GM19193 (cell line): Measurements from ENCODE around the gene CSMD2.

Experiments used
- POLR2A ChIP-seq: IDR thresholded peaks from 4 replicates; pipeline ENCODE4 v1.6.1; 2011; ENCODE audit not compliant: insufficient read depth, insufficient read length; ENCODE audit errors: extremely low read depth

CSMD2 gene

GRCh38 chr1:33683913-33684312 is 481.1 kb downstream of the CSMD2 start:
- no peak for TF ChIP-seq POLR2A

GRCh38 chr1:33682371-33682770 is 482.7 kb downstream of the CSMD2 start:
- TF ChIP-seq POLR2A, result no peak

GRCh38 chr1:33680281-33680840 is 484.7 kb downstream of the CSMD2 start:
- TF ChIP-seq POLR2A, result no peak

GRCh38 chr1:33670567-33670966 is 494.5 kb downstream of the CSMD2 start:
- no peak for TF ChIP-seq POLR2A

- TF ChIP-seq POLR2A, result no peak
Observed at GRCh38 chr1:33668695-33669094, 496.3 kb downstream of the CSMD2 start.

- TF ChIP-seq POLR2A, result no peak
Observed at GRCh38 chr1:33667386-33668282, 497.4 kb downstream of the CSMD2 start.

- no peak for TF ChIP-seq POLR2A
Observed at GRCh38 chr1:33666616-33667015, 498.4 kb downstream of the CSMD2 start.

GRCh38 chr1:33661811-33662454 is 503.1 kb downstream of the CSMD2 start:
- no peak for TF ChIP-seq POLR2A

GRCh38 chr1:33660956-33661355 is 504.1 kb downstream of the CSMD2 start:
- no peak for TF ChIP-seq POLR2A

GRCh38 chr1:33660244-33660643 is 504.8 kb downstream of the CSMD2 start:
- no peak for TF ChIP-seq POLR2A

- TF ChIP-seq POLR2A, result no peak
Observed at GRCh38 chr1:33659641-33660040, 505.4 kb downstream of the CSMD2 start.

- no peak for TF ChIP-seq POLR2A
Observed at GRCh38 chr1:33657833-33658232, 507.2 kb downstream of the CSMD2 start.

- no peak for TF ChIP-seq POLR2A
Observed at GRCh38 chr1:33656467-33657005, 508.5 kb downstream of the CSMD2 start.

GRCh38 chr1:33655496-33655895 is 509.5 kb downstream of the CSMD2 start:
- no peak for TF ChIP-seq POLR2A

- TF ChIP-seq POLR2A, result no peak
Observed at GRCh38 chr1:33654267-33654834, 510.7 kb downstream of the CSMD2 start.

- no peak for TF ChIP-seq POLR2A
Observed at GRCh38 chr1:33653226-33653625, 511.8 kb downstream of the CSMD2 start.

GRCh38 chr1:33650708-33651107 is 514.3 kb downstream of the CSMD2 start:
- no peak for TF ChIP-seq POLR2A
